Glomerular visceral epithelial cell (primary cell): ENCODE data around the gene NKG7.

Experiments used
- DNase-seq: peaks from one replicate; pipeline ENCODE4 v3.0.0-alpha.2; 2016; ENCODE audit errors: extremely low spot score

Gene NKG7

GRCh38 chr19:51337141-51337860, 35.2 kb downstream of the NKG7 start:
- DNase-seq: no peak

DNA sequence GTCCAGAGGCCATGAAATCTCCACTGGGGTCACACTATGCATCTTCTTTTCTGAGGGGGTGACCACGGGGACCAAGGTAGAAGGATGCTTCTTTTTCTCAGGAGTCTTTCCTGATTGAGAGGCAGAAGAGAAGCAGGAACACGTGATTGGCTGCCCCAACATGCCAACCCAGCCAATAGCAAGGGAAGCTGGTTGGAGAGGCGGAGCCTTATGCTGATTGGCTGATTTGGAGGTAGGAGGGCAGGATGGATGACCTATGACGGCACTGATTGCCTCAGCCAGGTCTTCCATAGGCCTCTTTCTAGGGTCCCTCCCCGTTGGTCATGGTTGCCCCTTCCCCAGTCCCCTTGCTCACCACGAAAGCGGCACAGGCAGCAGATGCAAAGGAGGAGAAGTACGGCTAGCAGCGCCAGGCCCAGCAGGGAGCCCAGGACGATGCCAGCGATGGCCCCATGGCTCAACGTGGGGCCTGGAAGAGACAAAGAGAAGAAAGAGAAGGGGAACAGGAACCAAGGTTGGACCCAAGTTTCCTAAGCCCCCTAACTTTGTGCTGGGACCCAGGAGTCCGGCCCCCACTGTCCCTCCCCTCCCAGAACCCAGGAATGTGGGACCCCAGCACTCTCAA, 38.5 kb downstream of the NKG7 start:
- DNase-seq: no peak

- DNase-seq: no peak
Observed at GRCh38 chr19:51331716-51332115, 40.7 kb downstream of the NKG7 start.

DNA sequence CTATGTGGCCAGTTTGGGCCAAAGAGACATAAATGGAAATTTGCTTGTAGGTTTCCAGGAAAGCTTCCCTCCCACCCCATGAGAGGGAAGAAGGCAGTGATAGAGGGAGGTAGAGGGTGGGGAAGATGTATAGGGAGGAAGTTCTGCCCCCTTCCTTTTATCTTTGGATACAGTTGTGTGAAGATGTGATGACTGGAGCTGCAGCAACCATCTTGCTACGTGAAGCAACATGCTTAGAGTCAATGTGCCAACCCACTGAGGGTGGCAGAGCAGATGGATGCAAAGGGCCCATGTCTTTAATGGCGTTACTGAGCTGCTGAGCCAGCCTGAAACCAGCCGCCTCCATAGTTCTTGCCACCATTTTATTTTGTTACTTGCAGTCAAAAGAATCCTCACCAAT, 41.3 kb downstream of the NKG7 start:
- DNase-seq: no peak

DNA sequence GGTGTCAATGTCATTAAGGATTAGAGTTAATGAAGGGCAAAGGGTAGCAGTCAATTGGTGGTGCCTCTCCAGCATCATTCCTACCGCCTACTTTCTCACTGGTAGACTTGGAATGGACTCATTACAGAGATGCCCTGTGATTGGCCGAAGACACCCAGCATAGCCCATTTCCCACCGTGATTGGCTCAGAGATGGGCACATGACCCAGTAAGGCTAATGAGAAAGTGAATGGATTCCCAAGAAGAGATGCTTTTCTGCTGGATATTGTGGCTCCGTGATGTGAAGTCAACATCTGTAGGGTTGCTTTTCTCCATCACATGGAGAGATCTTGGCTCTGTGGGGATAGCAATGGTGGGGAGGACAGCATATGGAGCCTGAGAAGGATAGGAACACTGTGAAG, 42.1 kb downstream of the NKG7 start:
- no peak for DNase-seq

- DNase-seq: no peak
Observed at GRCh38 chr19:51329411-51329810, 43.0 kb downstream of the NKG7 start.

GRCh38 chr19:51327066-51328001, 45.1 kb downstream of the NKG7 start:
- DNase-seq: no peak

- DNase-seq: no peak
Observed at GRCh38 chr19:51326216-51327065, 46.0 kb downstream of the NKG7 start.

GRCh38 chr19:51325161-51325976, 47.1 kb downstream of the NKG7 start:
- DNase-seq: no peak

- no peak for DNase-seq
Observed at GRCh38 chr19:51324167-51324481, 48.3 kb downstream of the NKG7 start.

DNA sequence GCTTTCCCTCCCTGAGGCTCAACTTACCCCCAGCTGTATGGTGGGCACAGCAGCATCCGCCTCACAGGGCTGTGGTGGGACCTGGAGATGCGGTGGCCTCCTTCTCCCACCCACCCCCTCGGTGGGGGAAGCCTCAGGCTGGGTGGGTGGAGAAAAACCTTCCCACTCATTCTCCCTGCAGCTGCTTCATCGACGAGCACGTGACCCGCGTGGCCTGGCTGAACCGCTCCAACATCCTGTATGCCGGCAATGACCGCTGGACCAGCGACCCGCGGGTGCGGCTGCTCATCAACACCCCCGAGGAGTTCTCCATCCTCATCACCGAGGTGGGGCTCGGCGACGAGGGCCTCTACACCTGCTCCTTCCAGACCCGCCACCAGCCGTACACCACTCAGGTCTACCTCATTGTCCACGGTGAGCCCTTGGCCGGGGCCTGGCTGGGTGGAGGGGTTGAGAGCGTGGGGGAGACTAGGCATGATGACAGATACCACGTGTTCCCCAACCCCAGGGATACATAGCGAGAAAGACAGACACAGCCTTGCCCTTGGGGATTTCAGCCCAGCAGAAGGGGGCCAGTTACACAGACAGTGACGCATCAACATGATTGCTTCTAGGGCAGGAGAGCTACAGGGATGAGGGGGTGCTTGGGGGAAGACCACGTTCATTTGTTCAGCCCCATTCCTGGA, 48.8 kb downstream of the NKG7 start:
- DNase-seq: no peak

DNA sequence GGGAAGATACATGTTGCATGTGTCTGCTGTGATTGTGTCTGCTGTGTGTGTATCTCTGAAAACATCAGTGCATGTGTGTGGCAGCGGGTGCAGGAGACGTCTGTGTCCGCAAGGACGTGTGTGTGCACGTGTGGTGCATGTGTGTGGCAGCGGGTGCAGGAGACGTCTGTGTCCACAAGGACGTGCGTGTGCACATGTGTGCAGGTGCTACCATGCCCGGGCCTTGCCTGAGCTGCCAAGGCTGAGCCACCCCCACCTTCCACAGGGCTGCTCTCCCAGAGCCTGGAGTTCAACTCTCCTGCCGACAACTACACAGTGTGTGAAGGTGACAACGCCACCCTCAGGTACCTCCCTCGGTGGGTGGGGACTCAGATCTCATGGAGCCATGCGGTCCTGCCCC, 50.7 kb downstream of the NKG7 start:
- no peak for DNase-seq
